ENCODE data around the gene KISS1R. TPM values are rescaled to one million over a fixed set of nuclear protein-coding genes. Genes with fewer than 3 reads are reported as not detected.

KISS1R gene
- total and polyA plus RNA-seq, 9 donors: 0.28 to 0.90 TPM; not detected in 7

DNA sequence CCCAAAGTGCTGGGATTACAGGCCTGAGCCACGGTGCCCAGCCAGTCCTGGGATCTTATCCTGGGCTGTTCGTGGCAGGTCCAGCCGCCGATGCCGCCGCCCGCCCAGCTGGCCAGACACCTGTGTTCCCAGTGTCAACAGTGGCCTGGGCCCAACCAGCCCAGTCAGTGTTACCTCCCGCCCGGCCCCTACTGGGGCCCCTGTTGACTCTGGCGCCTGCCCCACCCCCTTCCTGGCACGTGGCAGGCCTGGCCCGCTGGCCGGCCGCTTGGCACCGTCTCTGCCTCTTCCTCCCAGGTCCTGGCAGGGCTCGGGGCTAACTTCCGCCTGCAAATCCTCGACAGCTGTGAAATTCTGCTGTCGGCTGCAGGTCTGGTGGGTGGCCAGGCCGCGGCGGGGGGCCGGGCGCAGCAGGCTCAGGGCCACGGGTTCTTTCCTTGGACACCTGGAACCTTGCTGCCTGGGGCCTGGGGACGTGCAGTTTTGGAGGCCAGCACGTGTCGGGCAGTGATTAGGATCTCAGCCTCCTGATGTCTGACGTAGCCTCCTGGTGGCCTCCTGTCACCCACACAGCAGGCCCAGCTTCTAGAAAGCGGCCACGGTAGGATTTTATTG, 17.8 kb downstream of the KISS1R start:
- Histone ChIP-seq H3K36me3 (no peaks in the 10 kb centered on the region), H3K4me3 (no peak overlapping the region), H3K27me3 (no peaks in the 10 kb centered on the region), H3K4me1 (ENCODE audit: insufficient read depth) (peaks cover 25% of the 10 kb centered on the region), H3K9me3 (no peaks in the 10 kb centered on the region), H3K27ac (peak overlapping the region; percentile 27 to 55)
- peak; percentile 80 to 94 (median 91) for DNase-seq
- no peak for TF ChIP-seq EP300 (IDR thresholded peaks at IDR 0.05)
- TF ChIP-seq, protein P1, sequence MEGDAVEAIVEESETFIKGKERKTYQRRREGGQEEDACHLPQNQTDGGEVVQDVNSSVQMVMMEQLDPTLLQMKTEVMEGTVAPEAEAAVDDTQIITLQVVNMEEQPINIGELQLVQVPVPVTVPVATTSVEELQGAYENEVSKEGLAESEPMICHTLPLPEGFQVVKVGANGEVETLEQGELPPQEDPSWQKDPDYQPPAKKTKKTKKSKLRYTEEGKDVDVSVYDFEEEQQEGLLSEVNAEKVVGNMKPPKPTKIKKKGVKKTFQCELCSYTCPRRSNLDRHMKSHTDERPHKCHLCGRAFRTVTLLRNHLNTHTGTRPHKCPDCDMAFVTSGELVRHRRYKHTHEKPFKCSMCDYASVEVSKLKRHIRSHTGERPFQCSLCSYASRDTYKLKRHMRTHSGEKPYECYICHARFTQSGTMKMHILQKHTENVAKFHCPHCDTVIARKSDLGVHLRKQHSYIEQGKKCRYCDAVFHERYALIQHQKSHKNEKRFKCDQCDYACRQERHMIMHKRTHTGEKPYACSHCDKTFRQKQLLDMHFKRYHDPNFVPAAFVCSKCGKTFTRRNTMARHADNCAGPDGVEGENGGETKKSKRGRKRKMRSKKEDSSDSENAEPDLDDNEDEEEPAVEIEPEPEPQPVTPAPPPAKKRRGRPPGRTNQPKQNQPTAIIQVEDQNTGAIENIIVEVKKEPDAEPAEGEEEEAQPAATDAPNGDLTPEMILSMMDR (IDR thresholded peaks at IDR 0.05): peak in 1 of 3 donors; percentile 10
- intact Hi-C loops (cut with DNase I): loop anchor here in 1 of 4 donors (10.0 kb wide), 1 partner anchor 260 kb away; the partner anchor contains the start of gene FSTL3
- WGBS, 3 donors: 3 to 20% (median 9%) methylated on average over 26 to 31 of the region's 31 CpGs

GRCh38 chr19:936175-936546, 19.0 kb downstream of the KISS1R start:
- WGBS, 3 donors: 94 to 99% (median 98%) methylated on average over 10 of the region's 10 CpGs
- H3K27ac ChIP-seq: no peak overlapping the region
- no peaks in the 10 kb centered on the region for H3K9me3 ChIP-seq
- H3K4me1 ChIP-seq (ENCODE audit: insufficient read depth): peaks cover 26% of the 10 kb centered on the region
- no peak for DNase-seq
- intact Hi-C loops (cut with DNase I): loop anchor here in 1 of 4 donors (10.0 kb wide), 1 partner anchor 261 kb away; the partner anchor contains the start of gene FSTL3
- TF ChIP-seq, protein P1 (IDR thresholded peaks at IDR 0.05): no peak
- no peak for TF ChIP-seq POLR2A (IDR thresholded peaks at IDR 0.05)
- TF ChIP-seq EP300 (IDR thresholded peaks at IDR 0.05): no peak
- H3K27me3 ChIP-seq: no peaks in the 10 kb centered on the region
- no peak overlapping the region for H3K4me3 ChIP-seq
- H3K36me3 ChIP-seq: no peaks in the 10 kb centered on the region

GRCh38 chr19:937259-937694, 20.1 kb downstream of the KISS1R start:
- Histone ChIP-seq H3K27me3 (no peaks in the 10 kb centered on the region), H3K9me3 (no peaks in the 10 kb centered on the region), H3K4me3 (no peak overlapping the region), H3K27ac (no peak overlapping the region), H3K36me3 (no peaks in the 10 kb centered on the region), H3K4me1 (ENCODE audit: insufficient read depth) (peaks cover 30% of the 10 kb centered on the region)
- intact Hi-C loops (cut with DNase I): loop anchor here in 1 of 4 donors (10.0 kb wide), 1 partner anchor 262 kb away; the partner anchor contains the start of gene FSTL3
- WGBS, 3 donors: 92 to 96% (median 93%) methylated on average over 16 of the region's 16 CpGs
- TF ChIP-seq, protein P1 (IDR thresholded peaks at IDR 0.05): no peak
- TF ChIP-seq EP300 (IDR thresholded peaks at IDR 0.05): no peak
- TF ChIP-seq POLR2A (IDR thresholded peaks at IDR 0.05): no peak
- DNase-seq: no peak

GRCh38 chr19:938233-938923, 21.2 kb downstream of the KISS1R start:
- peaks cover 21% of the 10 kb centered on the region for H3K4me1 ChIP-seq (ENCODE audit: insufficient read depth)
- H3K27me3 ChIP-seq: no peaks in the 10 kb centered on the region
- TF ChIP-seq EP300 (IDR thresholded peaks at IDR 0.05) (no peak), POLR2A (IDR thresholded peaks at IDR 0.05) (no peak)
- TF ChIP-seq, protein P1 (IDR thresholded peaks at IDR 0.05): no peak
- no peak overlapping the region for H3K4me3 ChIP-seq
- 90 to 96% (median 92%) methylated on average over 23 of the region's 23 CpGs for WGBS, 3 donors
- H3K36me3 ChIP-seq: no peaks in the 10 kb centered on the region
- no peak for DNase-seq
- intact Hi-C loops (cut with DNase I): loop anchor here in 1 of 4 donors (10.0 kb wide), 1 partner anchor 264 kb away; the partner anchor contains the start of gene FSTL3
- H3K9me3 ChIP-seq: no peaks in the 10 kb centered on the region
- H3K27ac ChIP-seq: no peak overlapping the region
